ENCODE results near the gene RIPK4. TPM values are rescaled to one million over a fixed set of nuclear protein-coding genes. Genes with fewer than 3 reads are reported as not detected.

The RIPK4 gene
- total and polyA plus RNA-seq, 2 of the 13 experiments (the other 11 are each of a cell fraction or from before 2014, with no cell fraction given) = 3.1 to 4.9 TPM

GRCh38 chr21:41775149-41775472 is 8.3 kb upstream of the RIPK4 start (continued):
- TF ChIP-seq KDM4B (CRISPR knock-in tag; IDR thresholded peaks at IDR 0.05) (no peak), GATA4 (IDR thresholded peaks at IDR 0.05; ENCODE audit: borderline replicate concordance, low read depth) (no peak), TIGD3 (CRISPR knock-in tag; IDR thresholded peaks at IDR 0.05; ENCODE audit: borderline replicate concordance) (no peak), ZEB1 (IDR thresholded peaks at IDR 0.05; ENCODE audit: insufficient replicate concordance, low read depth) (no peak), ZC3H4 (CRISPR knock-in tag; IDR thresholded peaks at IDR 0.05; ENCODE audit: borderline replicate concordance) (no peak), ZNF446 (CRISPR knock-in tag; IDR thresholded peaks at IDR 0.05) (no peak), LCORL (IDR thresholded peaks at IDR 0.05) (no peak), LCORL (CRISPR knock-in tag; IDR thresholded peaks at IDR 0.05) (no peak)

GRCh38 chr21:41774467-41775148 is 7.8 kb upstream of the RIPK4 start:
- no peaks in the 10 kb centered on the region for H3K9me3 ChIP-seq (ENCODE audit: low read length)
- no peak overlapping the region for H3K27ac ChIP-seq (ENCODE audit: extremely low read length, insufficient read depth, low read length)
- no peak overlapping the region for H2AFZ ChIP-seq (ENCODE audit: low read length)
- intact Hi-C loops (cut with micrococcal nuclease; ENCODE audit: unreplicated experiment) = no loop called here
- no peaks in the 10 kb centered on the region for H3K79me2 ChIP-seq (ENCODE audit: insufficient read depth, low read length)
- FAIRE-seq (no peak), ATAC-seq (no peak), DNase-seq (ENCODE audit: low spot score) (no peak)
- no peaks in the 10 kb centered on the region for H3K36me3 ChIP-seq (replicated peaks in 1 of 2; ENCODE audit: control insufficient read depth in 1 of 2, insufficient read depth in 2 of 2, low read length in 2 of 2)
- CTCF ChIA-PET (ENCODE audit: low intra/inter-chr PET ratio, low total read pairs) = no interaction called here
- H4K20me1 ChIP-seq (ENCODE audit: insufficient read depth, low read length) = no peaks in the 10 kb centered on the region
- in situ Hi-C loops (cut with HindIII; ENCODE audit: extremely low pct_ligation_motif_present, low pct_unique_long_range_greater_than_20kb) = loop anchor here (5.0 kb wide), 1 partner anchor 162 kb away; no protein-coding TSS in a partner anchor
- 0 out of 2 replicates have a peak overlapping the region, but pooled peaks have one; percentile 10 for H3K4me2 ChIP-seq (ENCODE audit: low read depth, low read length)
- H3K4me3 ChIP-seq (replicated peaks in 1 of 3; ENCODE audit: insufficient read depth in 1 of 3, low read depth in 2 of 3, low read length in 3 of 3) = no peak overlapping the region
- 18% methylated on average over 9 of the region's 10 CpGs for WGBS (ENCODE audit: low lambda C conversion rate)
- H3K9ac ChIP-seq (ENCODE audit: insufficient read depth, low read depth, low read length) = no peak overlapping the region
- POLR2A ChIA-PET = no interaction called here
- peaks cover 8 to 63% of the 10 kb centered on the region in 2 experiments for H3K27me3 ChIP-seq (ENCODE audit: control insufficient read depth in 1 of 2, insufficient read depth in 2 of 2, low read length in 2 of 2)
- peaks cover 55% of the 10 kb centered on the region for H3K4me1 ChIP-seq (ENCODE audit: insufficient read depth, low read length)
- no TSS peak for BruUV-seq (replicated peaks)
- TF ChIP-seq ZNF574 (CRISPR knock-in tag; IDR thresholded peaks at IDR 0.05) (no peak), TRIM24 (CRISPR knock-in tag; IDR thresholded peaks at IDR 0.05) (no peak), HNRNPUL1 (IDR thresholded peaks at IDR 0.05; ENCODE audit: low read depth, low read length) (no peak), DNMT1 (CRISPR knock-in tag; IDR thresholded peaks at IDR 0.05) (no peak), ZHX2 (IDR thresholded peaks at IDR 0.05; ENCODE audit: low read depth) (no peak), ZHX2 (CRISPR knock-in tag; IDR thresholded peaks at IDR 0.05; ENCODE audit: borderline replicate concordance) (no peak)
